SIG-M5 (cell line): ENCODE results near the gene CLEC16A.
"Not testable (repeated sequence)": the region's sequence is repeated elsewhere in the genome, so short reads cannot be mapped to it uniquely, and the experiment has no call there.

Source experiments
- DNase-seq: peaks from one replicate; lab custom pipeline; 2025; lab: John Stamatoyannopoulos, UW

The CLEC16A gene

GRCh38 chr16:10941127-10941933 lies 3.0 kb upstream of the CLEC16A start:
- DNase-seq: no peak

- not testable (repeated sequence) for DNase-seq
Measured at GRCh38 chr16:10941935-10942351, 2.4 kb upstream of the CLEC16A start.

- no peak for DNase-seq
Measured at GRCh38 chr16:10942352-10943063, 1.9 kb upstream of the CLEC16A start, which contains the start of gene DEXI. Gene DEXI (minus strand): TSS chr16:10942468. CDS start chr16:10942005, 463 bp downstream.

GRCh38 chr16:10943064-10943353 lies 1.4 kb upstream of the CLEC16A start:
- no peak for DNase-seq

- no peak for DNase-seq
Measured at GRCh38 chr16:10945065-10945787, 862 bp downstream of the CLEC16A start.

GRCh38 chr16:10946308-10946707 lies 1.9 kb downstream of the CLEC16A start:
- DNase-seq: no peak

- no peak for DNase-seq
Measured at GRCh38 chr16:10947211-10947787, 2.9 kb downstream of the CLEC16A start.

- DNase-seq: no peak
Measured at GRCh38 chr16:10949424-10949970, 5.1 kb downstream of the CLEC16A start.

GRCh38 chr16:10950393-10950792 lies 6.0 kb downstream of the CLEC16A start:
- DNase-seq: no peak

- DNase-seq: no peak
Measured at GRCh38 chr16:10951026-10951425, 6.7 kb downstream of the CLEC16A start.

GRCh38 chr16:10954903-10955302 lies 10.5 kb downstream of the CLEC16A start:
- no peak for DNase-seq

GRCh38 chr16:10957771-10958482 lies 13.6 kb downstream of the CLEC16A start:
- DNase-seq: no peak

GRCh38 chr16:10959161-10959560 lies 14.8 kb downstream of the CLEC16A start:
- no peak for DNase-seq

- DNase-seq: no peak
Measured at GRCh38 chr16:10961231-10961630, 16.9 kb downstream of the CLEC16A start.

- DNase-seq: no peak
Measured at GRCh38 chr16:10964039-10964890, 19.9 kb downstream of the CLEC16A start.

GRCh38 chr16:10964891-10965326 lies 20.5 kb downstream of the CLEC16A start:
- no peak for DNase-seq

- no peak for DNase-seq
Measured at GRCh38 chr16:10965440-10966061, 21.2 kb downstream of the CLEC16A start.

GRCh38 chr16:10966129-10966528 lies 21.8 kb downstream of the CLEC16A start:
- DNase-seq: no peak

- not testable (repeated sequence) for DNase-seq
Measured at GRCh38 chr16:10966559-10966958, 22.2 kb downstream of the CLEC16A start.

- DNase-seq: no peak
Measured at GRCh38 chr16:10967986-10968385, 23.6 kb downstream of the CLEC16A start.
